Caki2 (cell line): ENCODE results near the gene SPO11. TPM values are rescaled to one million over a fixed set of nuclear protein-coding genes. Genes with fewer than 3 reads are reported as not detected.

Experiments used
- DNase-seq: peaks from one replicate; pipeline ENCODE4 v3.0.0-alpha.2; 2015; ENCODE audit warnings: low read depth
- in situ Hi-C: cut with HindIII; loops from 2 replicates; pipeline ENCODE4 v1.10.0; 2016; ENCODE audit warnings: low sequenced_read_pairs, low pct_unique_long_range_greater_than_20kb, mixed read lengths
- total RNA-seq: library from RNA; depleted of rRNA; stranded (reverse); fragments of >200 nt; shearing (Covaris generic); gene quantifications from 2 replicates; pipeline ENCODE4 v1.2.3, GENCODE V29; 2014; ENCODE audit warnings: low replicate concordance; rRNA removed

The SPO11 gene, protein sequence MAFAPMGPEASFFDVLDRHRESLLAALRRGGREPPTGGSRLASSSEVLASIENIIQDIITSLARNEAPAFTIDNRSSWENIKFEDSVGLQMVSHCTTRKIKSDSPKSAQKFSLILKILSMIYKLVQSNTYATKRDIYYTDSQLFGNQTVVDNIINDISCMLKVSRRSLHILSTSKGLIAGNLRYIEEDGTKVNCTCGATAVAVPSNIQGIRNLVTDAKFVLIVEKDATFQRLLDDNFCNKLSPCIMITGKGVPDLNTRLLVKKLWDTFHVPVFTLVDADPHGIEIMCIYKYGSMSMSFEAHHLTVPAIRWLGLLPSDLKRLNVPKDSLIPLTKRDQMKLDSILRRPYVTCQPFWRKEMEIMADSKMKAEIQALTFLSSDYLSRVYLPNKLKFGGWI
- total RNA-seq, result not detected in 2 replicates

DNA sequence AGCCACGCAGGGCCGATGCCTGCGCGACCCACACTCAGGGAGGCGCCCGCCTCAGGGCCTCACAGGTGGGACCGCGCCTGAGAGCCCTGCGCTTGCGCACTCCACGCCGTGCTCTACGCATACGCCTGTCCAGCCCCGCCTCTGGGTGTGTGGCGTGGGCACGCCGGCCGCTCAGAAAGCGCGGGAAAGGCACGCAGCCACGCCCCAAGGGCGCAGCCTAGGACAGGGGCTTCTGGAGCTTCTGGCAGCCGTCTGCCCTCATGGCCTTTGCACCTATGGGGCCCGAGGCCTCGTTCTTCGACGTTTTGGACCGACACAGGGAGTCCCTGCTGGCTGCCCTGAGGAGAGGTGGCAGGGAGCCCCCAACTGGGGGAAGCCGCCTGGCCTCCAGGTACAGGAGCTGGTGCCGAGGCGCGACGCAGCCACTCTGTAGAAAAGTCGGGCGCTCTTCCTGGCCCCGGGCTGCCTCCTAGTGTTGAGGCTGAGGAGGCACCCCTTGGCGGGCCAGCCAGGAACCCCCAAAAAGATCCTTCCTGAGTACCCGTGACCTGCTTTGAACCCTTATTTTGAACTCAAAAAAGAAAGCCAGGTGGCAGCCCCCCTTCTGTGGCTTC, at the start of gene SPO11:
Gene SPO11, plus strand, starts transcription at position 196 of the 614 bp plus-strand sequence. Its CDS starts 65 bp downstream, at position 261.
- no peak for DNase-seq
- in situ Hi-C loops, result no loop called here

DNA sequence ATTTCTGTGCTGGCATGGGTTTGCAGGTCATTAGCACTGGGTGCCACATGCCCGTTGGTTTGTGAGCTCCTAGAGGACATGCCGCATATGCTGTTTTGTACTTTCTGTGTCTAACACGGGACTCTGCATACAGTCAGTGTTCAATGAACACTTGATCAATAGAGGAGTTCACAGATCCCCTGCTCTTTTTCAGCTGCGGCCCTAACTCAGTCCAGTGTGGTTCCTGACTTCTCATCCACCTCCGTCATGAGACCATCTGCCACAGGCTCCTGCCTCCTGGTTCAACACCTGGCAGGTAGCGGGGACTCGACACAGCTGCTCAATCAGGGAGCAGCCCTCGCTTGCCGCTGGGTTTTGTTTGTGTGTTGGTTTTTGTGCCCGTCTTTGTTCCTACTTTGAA, 49.4 kb upstream of the SPO11 start:
- in situ Hi-C loops, result no loop called here

DNA sequence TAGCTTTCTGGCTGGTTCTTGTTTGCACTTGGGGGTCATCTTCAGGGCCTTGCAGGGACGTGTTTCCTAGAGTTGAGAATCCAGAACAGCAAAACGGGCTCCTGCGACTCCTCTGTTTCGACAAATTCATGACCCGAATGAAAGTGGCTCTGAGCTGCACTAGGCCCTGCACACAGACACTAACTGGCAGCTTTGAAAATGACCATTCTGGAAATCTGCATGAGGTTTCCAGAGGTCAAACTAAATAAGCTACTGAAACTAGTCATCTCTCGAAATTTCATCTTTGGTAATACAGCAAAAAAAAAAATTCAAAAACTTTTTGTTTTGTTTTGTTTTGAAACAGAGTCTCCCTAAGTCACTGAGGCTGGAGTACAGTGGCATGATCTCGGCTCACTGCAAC, 47.7 kb upstream of the SPO11 start:
- in situ Hi-C loops, result no loop called here
- no peak for DNase-seq

More for the DNA sequence above, 49.4 kb upstream of the SPO11 start:
- no peak for DNase-seq

DNA sequence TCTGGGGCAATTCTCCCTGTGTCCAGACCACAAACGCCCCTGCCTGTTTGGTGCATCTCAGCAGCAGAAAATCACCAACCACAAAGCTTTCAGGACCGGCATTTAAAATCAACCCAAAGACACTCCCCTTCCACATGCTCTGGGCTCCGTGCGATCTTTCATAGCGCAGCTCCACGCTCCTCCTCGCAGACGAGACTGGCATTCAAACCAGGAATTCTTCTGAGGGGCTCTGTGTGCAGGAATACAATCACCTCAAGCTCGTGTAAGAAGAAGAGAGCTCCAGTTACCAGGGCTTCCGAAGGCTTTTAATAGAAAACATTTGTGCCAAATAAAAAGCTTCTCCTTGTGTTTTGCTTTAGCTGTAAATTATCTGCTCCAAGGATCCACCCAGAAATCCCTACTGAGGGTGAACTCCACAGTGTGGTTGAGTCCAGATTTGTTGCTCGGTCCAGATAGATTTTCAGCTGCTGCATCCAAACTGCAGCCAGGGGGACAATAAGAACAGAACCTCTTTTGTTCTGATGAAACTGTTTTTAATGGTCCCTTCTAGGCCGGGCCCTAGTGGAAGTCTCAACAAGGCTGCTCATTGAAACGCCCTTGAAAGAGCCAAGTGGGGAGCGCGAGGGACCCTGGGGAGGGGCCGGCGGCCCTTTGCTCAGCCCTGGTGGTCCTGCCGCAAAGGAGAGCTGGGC, 46.8 kb upstream of the SPO11 start:
- no peak for DNase-seq
- in situ Hi-C loops, result no loop called here

DNA sequence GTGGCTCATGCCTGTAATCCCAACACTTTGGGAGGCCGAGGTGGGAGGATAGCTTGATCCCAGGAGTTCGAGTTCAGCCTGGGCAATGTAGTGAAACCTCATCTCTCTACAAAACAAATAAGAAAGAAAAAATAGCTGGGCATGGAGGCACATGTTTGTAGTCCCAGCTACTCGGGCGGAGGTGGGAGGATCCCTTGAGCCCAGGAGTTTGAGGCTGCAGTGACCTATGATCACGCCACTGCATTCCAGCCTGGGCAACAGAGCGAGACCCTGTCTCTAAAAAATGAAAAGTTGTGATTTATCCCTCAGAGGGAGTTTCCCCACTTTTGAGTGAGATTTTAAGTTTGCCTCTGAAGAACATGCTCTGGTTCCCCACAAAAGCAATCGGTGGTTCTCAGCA, 45.7 kb upstream of the SPO11 start:
- no peak for DNase-seq
- in situ Hi-C loops, result no loop called here

DNA sequence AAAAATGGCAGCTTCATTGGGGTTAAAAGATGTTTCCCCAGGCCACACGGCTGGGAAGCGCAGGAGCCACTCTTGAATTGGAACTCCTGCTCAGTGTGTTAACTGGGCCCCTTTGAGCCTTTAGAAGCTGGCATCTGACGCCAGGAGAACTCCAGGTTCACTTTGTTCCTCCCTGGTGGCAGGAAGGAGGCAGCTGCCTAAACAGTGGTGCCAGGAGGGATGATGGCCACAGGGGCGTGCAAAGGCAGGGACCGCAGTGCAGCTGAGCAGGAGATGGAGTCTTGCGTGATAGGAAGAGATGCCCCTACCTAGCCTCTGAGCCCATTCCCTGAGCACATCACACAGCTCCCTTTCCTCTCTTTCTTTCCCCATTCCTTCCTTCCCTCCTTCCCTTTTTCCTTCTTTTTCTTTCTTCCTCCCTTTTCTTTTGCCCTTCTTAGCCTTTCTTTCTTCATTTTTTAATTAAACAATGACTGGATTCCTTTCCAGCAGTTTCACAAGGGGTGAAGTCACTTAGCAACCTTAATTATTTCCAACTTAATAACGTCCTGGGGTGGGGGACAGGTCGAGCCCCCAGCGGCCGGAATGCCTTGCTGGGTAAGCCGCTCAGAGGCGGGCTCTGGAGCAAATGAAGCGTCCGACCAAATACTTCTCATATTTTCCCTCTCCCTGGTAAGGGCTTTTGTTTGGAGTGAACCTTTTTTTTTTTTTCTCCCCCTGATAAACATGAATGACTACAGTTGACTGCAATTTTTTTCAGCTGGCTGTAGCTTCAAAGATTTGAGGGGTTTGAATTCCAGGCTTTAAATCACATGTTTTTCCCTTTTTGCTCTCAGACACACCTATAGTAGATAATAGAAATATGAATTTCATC, 42.4 kb upstream of the SPO11 start:
- in situ Hi-C loops, result no loop called here

DNA sequence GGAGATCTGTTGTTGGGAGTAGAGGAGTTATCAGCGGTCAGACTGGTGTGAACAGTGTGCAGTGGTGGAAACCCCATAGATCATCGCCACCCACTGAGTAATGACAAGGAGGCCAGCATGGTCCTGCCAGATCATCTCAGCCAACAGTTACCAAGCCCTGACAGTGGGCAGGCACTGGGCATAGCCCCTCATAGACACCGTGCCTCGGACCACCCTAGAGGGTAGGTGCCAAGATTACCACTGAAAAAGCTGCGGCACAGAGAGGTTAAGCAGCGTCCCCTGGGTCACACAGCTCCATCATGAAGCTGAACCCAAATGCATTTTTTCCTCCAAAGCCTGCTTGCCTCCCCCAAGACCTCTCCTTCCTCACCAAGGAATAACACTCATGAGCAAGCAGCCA, 41.7 kb upstream of the SPO11 start:
- no peak for DNase-seq
- in situ Hi-C loops, result no loop called here

More for the DNA sequence above, 42.4 kb upstream of the SPO11 start:
- DNase-seq, result no peak

DNA sequence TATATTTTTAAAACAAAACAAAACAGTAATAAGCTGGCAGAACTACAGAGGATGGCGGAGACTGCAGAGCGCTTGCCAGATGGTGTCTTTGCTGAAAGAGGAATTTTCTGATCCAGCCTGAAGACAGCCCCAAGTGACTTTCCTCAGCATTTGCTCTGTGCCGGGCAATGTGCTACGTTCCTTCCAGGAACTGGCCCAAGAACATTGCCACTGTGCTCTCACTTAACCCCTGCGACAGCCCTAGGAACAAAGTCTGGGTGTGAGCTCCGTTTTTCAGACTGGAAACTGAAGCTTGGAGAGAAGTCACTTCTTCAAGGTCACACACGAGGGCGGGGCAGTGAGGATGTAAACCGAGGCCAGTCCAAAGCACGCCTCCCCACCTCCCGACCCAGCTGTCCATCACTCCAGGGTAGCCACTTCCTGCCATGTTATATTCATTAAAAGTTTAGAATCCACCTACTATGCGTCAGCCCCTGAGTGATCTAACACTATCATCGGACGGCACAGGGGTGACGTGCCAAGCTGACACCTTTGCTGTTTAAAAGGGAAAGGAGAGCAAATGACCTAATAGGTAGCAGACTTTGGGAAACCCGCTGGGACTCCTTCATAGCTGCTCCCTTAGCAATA, 40.8 kb upstream of the SPO11 start:
- in situ Hi-C loops, result no loop called here
- no peak for DNase-seq

DNA sequence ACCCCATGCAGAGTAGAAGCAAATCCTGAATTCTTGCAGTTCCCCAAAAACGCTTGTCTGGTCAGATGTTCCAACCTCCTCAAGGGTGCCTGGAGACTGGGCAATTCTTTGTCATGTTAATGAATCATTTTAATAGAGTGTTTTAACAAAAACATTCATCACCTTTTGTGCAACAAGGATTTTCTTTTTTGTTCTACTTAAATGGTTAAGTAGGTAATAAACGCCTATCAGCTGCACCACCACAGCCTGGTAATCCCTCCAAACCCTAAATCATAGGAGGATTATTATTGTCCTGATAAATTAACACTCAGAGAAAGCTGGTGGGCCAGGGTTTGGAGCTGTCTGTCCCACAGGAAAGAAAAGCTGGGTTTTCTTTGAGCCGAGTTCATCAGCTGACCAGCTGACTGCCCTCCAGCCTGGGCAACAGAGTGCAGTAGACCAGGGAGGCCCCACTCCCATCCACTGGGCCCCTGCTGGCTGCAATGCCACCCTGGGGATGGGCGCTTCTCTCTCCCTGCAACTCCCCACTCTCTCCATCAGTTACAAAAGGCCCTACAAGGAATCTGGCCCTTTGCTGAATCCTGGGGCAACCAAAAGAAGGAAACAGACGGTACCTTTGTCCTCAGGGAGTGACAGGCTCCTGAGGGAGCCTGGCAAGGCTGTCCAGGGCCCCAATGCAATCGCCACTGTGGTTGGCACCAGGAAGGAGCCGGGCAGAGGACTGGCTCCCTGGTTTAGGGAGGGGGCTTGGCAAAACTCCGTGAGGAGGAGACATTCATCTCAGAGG, 40.0 kb upstream of the SPO11 start:
- in situ Hi-C loops, result no loop called here
- no peak for DNase-seq

DNA sequence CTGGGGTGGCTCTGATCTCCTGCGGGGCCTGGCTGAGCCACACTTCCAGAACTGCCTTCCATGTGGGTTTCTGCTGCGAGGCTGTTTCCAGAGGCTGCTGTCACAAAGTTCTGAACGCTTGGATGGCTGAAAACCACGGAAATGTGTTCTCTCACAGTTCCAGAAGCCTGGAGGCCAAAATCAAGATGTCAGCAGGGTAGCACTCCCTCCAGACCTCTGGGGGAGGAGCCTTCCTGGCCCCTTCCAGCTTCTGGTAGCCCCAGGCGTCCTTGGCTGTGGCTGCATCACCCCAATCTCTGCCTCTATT, 39.5 kb upstream of the SPO11 start:
- DNase-seq, result no peak
- in situ Hi-C loops, result no loop called here

DNA sequence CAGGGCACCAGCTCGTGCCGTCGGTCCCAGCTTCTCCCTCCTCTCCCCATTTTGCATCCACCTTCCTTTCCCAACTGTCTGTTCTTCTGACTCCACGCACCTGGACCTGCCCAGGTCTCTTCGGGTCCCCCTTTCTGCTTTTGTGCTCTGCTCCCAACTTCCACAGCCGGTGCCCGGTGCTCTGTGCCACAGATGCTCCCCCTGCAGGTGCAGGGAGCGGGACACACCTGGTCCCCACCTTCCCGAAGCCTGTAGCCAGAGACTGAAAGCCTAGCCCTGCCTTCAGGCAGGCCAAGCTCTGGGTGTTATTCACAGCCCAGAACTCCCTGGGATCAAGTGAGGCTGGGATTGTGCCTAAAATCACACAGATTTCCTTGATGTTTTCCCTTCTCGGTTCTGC, 38.6 kb upstream of the SPO11 start:
- no peak for DNase-seq
- in situ Hi-C loops, result no loop called here

DNA sequence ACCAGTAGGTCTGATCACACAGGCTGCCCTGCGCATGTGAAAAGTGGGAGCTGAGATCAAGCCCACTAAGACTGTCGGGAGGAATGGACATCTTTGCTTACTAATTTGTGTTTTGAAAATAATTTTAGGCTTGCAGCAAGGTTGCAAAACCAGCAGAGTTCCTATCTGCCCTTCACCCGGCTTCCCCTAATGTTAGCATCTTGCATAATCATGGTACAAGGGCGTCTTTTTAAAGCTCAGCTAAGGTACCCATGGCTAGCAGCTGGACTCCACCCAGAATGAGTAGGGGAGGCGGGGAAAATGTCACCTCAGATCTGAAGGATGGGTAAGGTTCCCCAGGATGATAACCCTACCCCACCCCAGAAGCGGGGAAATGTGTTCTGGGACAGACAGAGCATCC, 37.9 kb upstream of the SPO11 start:
- no peak for DNase-seq
- in situ Hi-C loops, result no loop called here

DNA sequence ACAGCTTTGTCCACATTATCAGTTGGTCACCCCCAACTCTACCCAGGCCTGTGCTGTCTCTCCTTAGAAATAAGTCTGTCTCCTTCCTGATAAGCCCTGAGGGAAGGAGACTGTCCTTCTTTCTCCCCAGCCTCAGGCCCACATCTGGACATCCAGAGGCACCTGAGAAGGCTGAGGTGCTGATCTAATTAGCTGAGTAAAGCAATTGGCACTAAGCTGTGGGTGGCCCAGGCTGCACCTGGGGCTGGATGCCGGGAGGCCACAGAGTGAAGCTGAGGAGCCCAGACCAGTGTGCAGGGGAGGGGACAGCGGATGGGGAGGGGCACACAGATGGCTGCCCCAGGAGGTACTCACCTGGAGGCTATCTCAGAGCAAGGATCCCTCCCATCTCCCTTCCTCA, 37.0 kb upstream of the SPO11 start:
- in situ Hi-C loops, result no loop called here
- DNase-seq, result no peak

DNA sequence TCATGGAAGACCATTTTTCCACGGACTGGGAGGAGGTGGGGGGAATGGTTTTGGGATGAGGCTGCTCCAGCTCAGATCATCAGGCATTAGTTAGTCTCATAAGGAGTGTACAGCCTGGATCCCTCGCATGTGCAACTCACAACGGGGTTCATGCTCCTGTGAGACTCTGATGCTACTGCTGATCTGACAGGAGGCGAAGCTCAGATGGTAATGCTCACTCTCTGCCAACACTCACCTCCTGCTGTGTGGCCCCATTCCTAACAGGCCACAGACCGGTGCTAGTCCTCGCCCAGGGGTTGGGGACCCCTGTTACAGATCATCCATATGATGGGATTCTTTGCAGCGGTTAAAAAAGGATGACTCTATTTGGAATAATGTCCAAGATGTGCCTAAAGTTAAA, 35.6 kb upstream of the SPO11 start:
- no peak for DNase-seq
- in situ Hi-C loops, result no loop called here

DNA sequence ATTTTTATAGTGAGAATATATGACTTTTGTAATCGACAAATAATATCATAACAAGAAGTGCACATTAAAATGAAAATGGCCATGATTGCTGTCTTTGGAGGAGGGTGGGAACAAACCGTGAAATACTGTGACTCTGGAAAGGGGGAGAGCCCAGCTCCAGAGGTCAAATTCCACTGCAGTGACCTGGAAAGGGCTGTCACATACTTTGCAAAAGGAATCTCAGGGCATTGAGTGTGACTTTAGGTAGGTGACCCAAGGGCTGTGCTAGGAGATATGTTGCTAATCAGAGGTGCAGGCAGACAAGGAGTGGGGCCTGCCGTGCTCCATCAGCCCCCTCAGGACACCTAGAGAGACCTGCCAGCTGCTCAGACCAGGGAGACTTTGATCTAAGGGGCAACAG, 35.1 kb upstream of the SPO11 start:
- in situ Hi-C loops, result no loop called here
- no peak for DNase-seq

DNA sequence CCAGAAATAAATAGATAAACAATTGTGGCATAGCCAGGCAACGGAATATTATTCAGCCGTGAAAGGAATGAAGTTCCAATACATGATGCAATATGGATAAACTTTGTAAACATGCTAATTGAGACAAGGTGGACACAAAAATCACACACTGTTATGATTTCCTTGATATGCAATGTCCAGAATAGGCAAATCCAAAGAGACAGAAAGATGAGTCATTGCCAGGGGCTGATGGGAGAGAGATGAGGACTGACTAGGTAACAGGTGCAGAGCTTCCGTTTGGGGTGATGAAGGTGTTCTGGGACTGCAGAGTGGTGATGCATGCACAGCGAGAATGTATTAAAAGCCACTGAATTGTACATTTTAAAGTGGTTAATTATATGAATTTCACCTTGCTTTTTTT, 31.1 kb upstream of the SPO11 start:
- in situ Hi-C loops, result no loop called here
- DNase-seq, result no peak

DNA sequence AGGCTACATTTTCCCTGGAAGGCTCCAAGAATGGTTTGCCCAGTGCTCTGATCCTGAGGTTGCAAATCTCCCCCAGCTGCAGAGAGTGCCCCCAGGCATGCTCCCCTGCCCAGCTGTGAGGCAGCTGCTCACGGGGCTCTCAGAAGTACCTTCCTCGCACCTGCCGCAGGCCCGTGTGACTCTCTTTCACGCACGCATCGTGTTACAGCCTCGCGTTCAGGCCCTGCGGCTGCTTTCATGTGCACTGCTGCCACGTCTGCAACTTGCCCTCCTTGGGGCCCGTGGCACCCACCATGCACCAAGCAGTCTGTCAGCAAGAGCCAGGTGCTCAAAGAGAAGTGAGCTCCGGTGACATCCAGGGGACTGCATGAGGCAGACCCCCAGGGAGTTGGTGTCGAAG, 28.6 kb upstream of the SPO11 start:
- DNase-seq, result no peak
- in situ Hi-C loops, result no loop called here

DNA sequence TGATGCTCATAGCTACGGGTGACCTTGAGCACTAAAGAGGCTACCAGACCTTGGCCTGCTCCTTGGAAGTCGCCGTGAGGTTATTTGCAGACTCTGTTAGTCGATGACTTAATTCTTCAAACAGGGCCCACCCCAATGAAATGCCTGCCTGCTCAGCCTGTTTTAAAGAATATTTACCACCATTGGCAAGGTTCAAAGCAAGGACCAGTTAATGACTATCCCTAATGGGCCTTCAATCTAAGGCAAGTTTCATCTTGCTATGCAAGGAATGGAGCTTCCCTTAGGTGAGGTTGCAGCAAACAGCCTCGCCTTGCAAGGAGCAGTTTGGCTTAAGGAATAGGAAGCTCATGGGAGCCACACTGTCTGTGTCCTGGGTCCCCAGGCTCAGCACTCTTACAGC, 22.9 kb upstream of the SPO11 start:
- in situ Hi-C loops, result no loop called here
- no peak for DNase-seq
